ENCODE measurements around the gene ATP6V1F. TPM values are rescaled to one million over a fixed set of nuclear protein-coding genes. Genes with fewer than 3 reads are reported as not detected.

ATP6V1F gene
- polyA plus RNA-seq, 1 donor = 193 TPM

- peaks cover 17% of the 10 kb centered on the region for H3K27me3 ChIP-seq (ENCODE audit: control insufficient read depth, insufficient read depth, low read length)
- no peak overlapping the region for H3K27ac ChIP-seq (ENCODE audit: low read length)
- peaks cover 10% of the 10 kb centered on the region for H3K9me3 ChIP-seq (ENCODE audit: control insufficient read depth, low read depth, low read length)
- no CpG with 5 or more reads among the region's 13 CpGs for WGBS (ENCODE audit: insufficient coverage, low lambda C conversion rate)
- no peak overlapping the region for H3K4me3 ChIP-seq (ENCODE audit: low read length)
- H3K4me1 ChIP-seq (ENCODE audit: control insufficient read depth, insufficient read depth, low read length) = peaks cover 5% of the 10 kb centered on the region
- no peak for DNase-seq
- no peaks in the 10 kb centered on the region for H3K36me3 ChIP-seq (ENCODE audit: control insufficient read depth, insufficient read depth, low read length)
Observed at GRCh38 chr7:128892521-128893250, 30.0 kb downstream of the ATP6V1F start.

- Histone ChIP-seq H3K9me3 (ENCODE audit: control insufficient read depth, low read depth, low read length) (peaks cover 3% of the 10 kb centered on the region), H3K4me3 (ENCODE audit: low read length) (no peak overlapping the region), H3K4me1 (ENCODE audit: control insufficient read depth, insufficient read depth, low read length) (peaks cover 5% of the 10 kb centered on the region), H3K27me3 (ENCODE audit: control insufficient read depth, insufficient read depth, low read length) (peaks cover 17% of the 10 kb centered on the region), H3K27ac (ENCODE audit: low read length) (no peak overlapping the region), H3K36me3 (ENCODE audit: control insufficient read depth, insufficient read depth, low read length) (no peaks in the 10 kb centered on the region)
- WGBS (ENCODE audit: insufficient coverage, low lambda C conversion rate) = no CpG with 5 or more reads among the region's 23 CpGs
- DNase-seq = peak; percentile 63 to 77
Observed at GRCh38 chr7:128893251-128894100, 30.8 kb downstream of the ATP6V1F start.

- no peak overlapping the region for H3K27ac ChIP-seq (ENCODE audit: low read length)
Observed at GRCh38 chr7:128894101-128894440, 31.4 kb downstream of the ATP6V1F start.

GRCh38 chr7:128895320-128895719, 32.7 kb downstream of the ATP6V1F start:
- WGBS (ENCODE audit: insufficient coverage, low lambda C conversion rate) = no CpG with 5 or more reads among the region's 3 CpGs
- DNase-seq = no peak
- Histone ChIP-seq H3K27me3 (ENCODE audit: control insufficient read depth, insufficient read depth, low read length) (peaks cover 13% of the 10 kb centered on the region), H3K4me1 (ENCODE audit: control insufficient read depth, insufficient read depth, low read length) (peaks cover 5% of the 10 kb centered on the region), H3K36me3 (ENCODE audit: control insufficient read depth, insufficient read depth, low read length) (no peaks in the 10 kb centered on the region), H3K27ac (ENCODE audit: low read length) (no peak overlapping the region), H3K9me3 (ENCODE audit: control insufficient read depth, low read depth, low read length) (no peaks in the 10 kb centered on the region), H3K4me3 (ENCODE audit: low read length) (no peak overlapping the region)

More at GRCh38 chr7:128894101-128894440, 31.4 kb downstream of the ATP6V1F start:
- Histone ChIP-seq H3K4me3 (ENCODE audit: low read length) (no peak overlapping the region), H3K27me3 (ENCODE audit: control insufficient read depth, insufficient read depth, low read length) (peaks cover 17% of the 10 kb centered on the region), H3K36me3 (ENCODE audit: control insufficient read depth, insufficient read depth, low read length) (no peaks in the 10 kb centered on the region), H3K4me1 (ENCODE audit: control insufficient read depth, insufficient read depth, low read length) (peaks cover 5% of the 10 kb centered on the region), H3K9me3 (ENCODE audit: control insufficient read depth, low read depth, low read length) (no peaks in the 10 kb centered on the region)
- no peak for DNase-seq
- 100% methylated on average over 1 of the region's 6 CpGs for WGBS (ENCODE audit: insufficient coverage, low lambda C conversion rate)

GRCh38 chr7:128899392-128899791, 36.7 kb downstream of the ATP6V1F start:
- Histone ChIP-seq H3K9me3 (ENCODE audit: control insufficient read depth, low read depth, low read length) (no peaks in the 10 kb centered on the region), H3K27me3 (ENCODE audit: control insufficient read depth, insufficient read depth, low read length) (no peaks in the 10 kb centered on the region), H3K36me3 (ENCODE audit: control insufficient read depth, insufficient read depth, low read length) (no peaks in the 10 kb centered on the region), H3K27ac (ENCODE audit: low read length) (no peak overlapping the region), H3K4me3 (ENCODE audit: low read length) (no peak overlapping the region), H3K4me1 (ENCODE audit: control insufficient read depth, insufficient read depth, low read length) (no peaks in the 10 kb centered on the region)
- no peak for DNase-seq

GRCh38 chr7:128900237-128900636, 37.6 kb downstream of the ATP6V1F start:
- Histone ChIP-seq H3K36me3 (ENCODE audit: control insufficient read depth, insufficient read depth, low read length) (no peaks in the 10 kb centered on the region), H3K4me1 (ENCODE audit: control insufficient read depth, insufficient read depth, low read length) (no peaks in the 10 kb centered on the region), H3K9me3 (ENCODE audit: control insufficient read depth, low read depth, low read length) (no peaks in the 10 kb centered on the region), H3K27me3 (ENCODE audit: control insufficient read depth, insufficient read depth, low read length) (no peaks in the 10 kb centered on the region), H3K4me3 (ENCODE audit: low read length) (no peak overlapping the region), H3K27ac (ENCODE audit: low read length) (no peak overlapping the region)
- no peak for DNase-seq
- WGBS (ENCODE audit: insufficient coverage, low lambda C conversion rate) = no CpG with 5 or more reads among the region's 1 CpG

- H3K9me3 ChIP-seq (ENCODE audit: control insufficient read depth, low read depth, low read length) = no peaks in the 10 kb centered on the region
- no CpG with 5 or more reads among the region's 12 CpGs for WGBS (ENCODE audit: insufficient coverage, low lambda C conversion rate)
- no peaks in the 10 kb centered on the region for H3K4me1 ChIP-seq (ENCODE audit: control insufficient read depth, insufficient read depth, low read length)
- H3K27ac ChIP-seq (ENCODE audit: low read length) = no peak overlapping the region
- no peak for DNase-seq
- no peak overlapping the region for H3K4me3 ChIP-seq (ENCODE audit: low read length)
- peaks cover 6% of the 10 kb centered on the region for H3K27me3 ChIP-seq (ENCODE audit: control insufficient read depth, insufficient read depth, low read length)
- H3K36me3 ChIP-seq (ENCODE audit: control insufficient read depth, insufficient read depth, low read length) = no peaks in the 10 kb centered on the region
Observed at GRCh38 chr7:128902761-128903585, 40.3 kb downstream of the ATP6V1F start.

GRCh38 chr7:128903621-128904361, 41.1 kb downstream of the ATP6V1F start:
- Histone ChIP-seq H3K27ac (ENCODE audit: low read length) (no peak overlapping the region), H3K36me3 (ENCODE audit: control insufficient read depth, insufficient read depth, low read length) (no peaks in the 10 kb centered on the region), H3K9me3 (ENCODE audit: control insufficient read depth, low read depth, low read length) (no peaks in the 10 kb centered on the region), H3K4me1 (ENCODE audit: control insufficient read depth, insufficient read depth, low read length) (no peaks in the 10 kb centered on the region), H3K27me3 (ENCODE audit: control insufficient read depth, insufficient read depth, low read length) (peaks cover 12% of the 10 kb centered on the region), H3K4me3 (ENCODE audit: low read length) (no peak overlapping the region)
- DNase-seq = no peak
- WGBS (ENCODE audit: insufficient coverage, low lambda C conversion rate) = 0% methylated on average over 1 of the region's 14 CpGs

GRCh38 chr7:128904381-128905197, 41.9 kb downstream of the ATP6V1F start:
- H3K9me3 ChIP-seq (ENCODE audit: control insufficient read depth, low read depth, low read length) = no peaks in the 10 kb centered on the region
- H3K4me1 ChIP-seq (ENCODE audit: control insufficient read depth, insufficient read depth, low read length) = peaks cover 3% of the 10 kb centered on the region
- H3K36me3 ChIP-seq (ENCODE audit: control insufficient read depth, insufficient read depth, low read length) = no peaks in the 10 kb centered on the region
- peaks cover 20% of the 10 kb centered on the region for H3K27me3 ChIP-seq (ENCODE audit: control insufficient read depth, insufficient read depth, low read length)
- 26% methylated on average over 2 of the region's 8 CpGs for WGBS (ENCODE audit: insufficient coverage, low lambda C conversion rate)
- no peak overlapping the region for H3K27ac ChIP-seq (ENCODE audit: low read length)
- peak in 1 of 2 donors; percentile 46 for DNase-seq
- H3K4me3 ChIP-seq (ENCODE audit: low read length) = no peak overlapping the region

All from large intestine (tissue), 3 donors.